H9 (cell line): Measurements from ENCODE around the gene YBEY. TPM values are rescaled to one million over a fixed set of nuclear protein-coding genes. Genes with fewer than 3 reads are reported as not detected.

Experiments
- DNase-seq: peaks from one replicate; pipeline ENCODE4 v3.0.0-alpha.2; 2017
- H2AFZ ChIP-seq: one replicate; pipeline ENCODE4 v1.6.1; 2013; ENCODE audit warnings: mild to moderate bottlenecking, low read length, control low read depth, moderate library complexity
- H2AK5ac ChIP-seq: 2 replicates; pipeline ENCODE4 v1.6.1; 2013; ENCODE audit warnings: low read length, control low read depth, mixed read lengths; ENCODE audit not compliant: insufficient read length
- H2BK120ac ChIP-seq: one replicate; pipeline ENCODE4 v1.6.1; 2013; ENCODE audit warnings: low read depth, mild to moderate bottlenecking, low read length, control low read depth, inconsistent platforms; ENCODE audit not compliant: poor library complexity, severe bottlenecking
- H2BK12ac ChIP-seq: 2 replicates; pipeline ENCODE4 v1.6.1; 2013; ENCODE audit warnings: low read length, control low read depth, mixed read lengths, low read depth; ENCODE audit not compliant: insufficient read length
- H2BK15ac ChIP-seq: 2 replicates; pipeline ENCODE4 v1.6.1; 2013; ENCODE audit warnings: low read depth, low read length, control low read depth
- H2BK20ac ChIP-seq: one replicate; pipeline ENCODE4 v1.6.1; 2013; ENCODE audit warnings: low read depth, mild to moderate bottlenecking, low read length, control low read depth, inconsistent platforms; ENCODE audit not compliant: poor library complexity, severe bottlenecking
- H2BK5ac ChIP-seq: 2 replicates; pipeline ENCODE4 v1.6.1; 2013; ENCODE audit warnings: low read length, control low read depth, mixed read lengths; ENCODE audit not compliant: insufficient read length
- H3K14ac ChIP-seq: 2 replicates; pipeline ENCODE4 v1.6.1; 2013; ENCODE audit warnings: low read length, control low read depth; ENCODE audit not compliant: insufficient read depth
- H3K18ac ChIP-seq: 2 replicates; pipeline ENCODE4 v1.6.1; 2013; ENCODE audit warnings: low read depth, mild to moderate bottlenecking, mixed read lengths, low read length, control low read depth; ENCODE audit not compliant: insufficient read length
- H3K23ac ChIP-seq: 2 replicates; pipeline ENCODE4 v1.6.1; 2013; ENCODE audit warnings: low read length, control low read depth, mixed read lengths, low read depth; ENCODE audit not compliant: insufficient read length
- H3K23me2 ChIP-seq: 2 replicates; pipeline ENCODE4 v1.6.1; 2013; ENCODE audit warnings: low read depth, mild to moderate bottlenecking, mixed read lengths, low read length, control low read depth; ENCODE audit not compliant: insufficient read length, poor library complexity, severe bottlenecking
- H3K27ac ChIP-seq: 2 replicates; pipeline ENCODE4 v1.5.1; 2013; ENCODE audit warnings: low read length, control low read depth, mixed read lengths, low read depth; ENCODE audit not compliant: insufficient read length
- H3K27me3 ChIP-seq: 2 replicates; pipeline ENCODE4 v1.6.1; 2013; ENCODE audit warnings: low read length, control low read depth, inconsistent platforms; ENCODE audit not compliant: insufficient read depth
- H3K4ac ChIP-seq: 2 replicates; pipeline ENCODE4 v1.6.1; 2013; ENCODE audit warnings: low read depth, mild to moderate bottlenecking, control low read depth, inconsistent platforms, low read length, moderate library complexity
- H3K4me1 ChIP-seq: 2 replicates; pipeline ENCODE4 v1.6.1; 2013; ENCODE audit warnings: low read length, control low read depth, inconsistent platforms; ENCODE audit not compliant: insufficient read depth
- H3K4me2 ChIP-seq: 2 replicates; pipeline ENCODE4 v1.6.1; 2013; ENCODE audit warnings: low read length, control low read depth, mixed read lengths; ENCODE audit not compliant: insufficient read length, insufficient read depth
- H3K56ac ChIP-seq: 2 replicates; pipeline ENCODE4 v1.6.1; 2013; ENCODE audit warnings: low read depth, mild to moderate bottlenecking, mixed read lengths, low read length, control low read depth; ENCODE audit not compliant: insufficient read length
- H3K79me1 ChIP-seq: 2 replicates; pipeline ENCODE4 v1.6.1; 2013; ENCODE audit warnings: low read depth, mild to moderate bottlenecking, moderate library complexity, low read length, control low read depth, inconsistent platforms; ENCODE audit not compliant: insufficient read depth, poor library complexity, severe bottlenecking
- H3K79me2 ChIP-seq: 2 replicates; pipeline ENCODE4 v1.6.1; 2013; ENCODE audit warnings: low read length, control low read depth, inconsistent platforms; ENCODE audit not compliant: insufficient read depth
- H3K9ac ChIP-seq: 2 replicates; pipeline ENCODE4 v1.6.1; 2013; ENCODE audit warnings: low read length, control low read depth, mixed read lengths; ENCODE audit not compliant: insufficient read length; ENCODE audit errors: extremely low read depth
- H3K9me3 ChIP-seq: one replicate; pipeline ENCODE4 v1.6.1; 2013; ENCODE audit warnings: low read depth, low read length, inconsistent platforms; ENCODE audit not compliant: control insufficient read depth
- H3T11ph ChIP-seq: one replicate; pipeline ENCODE4 v1.6.1; 2013; ENCODE audit warnings: mild to moderate bottlenecking, low read length, control low read depth, inconsistent platforms
- H4K20me1 ChIP-seq: one replicate; pipeline ENCODE4 v1.6.1; 2013; ENCODE audit not compliant: control insufficient read depth, insufficient read length, insufficient read depth
- H4K5ac ChIP-seq: 2 replicates; pipeline ENCODE4 v1.6.1; 2013; ENCODE audit warnings: low read depth, mild to moderate bottlenecking, mixed read lengths, low read length, control low read depth; ENCODE audit not compliant: insufficient read length
- H4K8ac ChIP-seq: replicated peaks from 2 replicates; pipeline ENCODE4 v1.6.1; 2013; ENCODE audit warnings: low read length, control low read depth, mixed read lengths, low read depth; ENCODE audit not compliant: insufficient read length
- H4K91ac ChIP-seq: 2 replicates; pipeline ENCODE4 v1.6.1; 2013; ENCODE audit warnings: low read depth, mild to moderate bottlenecking, moderate library complexity, mixed read lengths, low read length, control low read depth; ENCODE audit not compliant: insufficient read length
- H3K27ac Mint-ChIP-seq, 3 experiments: 2 replicates in 2 of 3; 3 replicates in 1 of 3; pipeline ENCODE4 v1.8.0; 2020 to 2021; ENCODE audit warnings: mixed read lengths in 3 of 3, mild to moderate bottlenecking in 1 of 3, moderate library complexity in 1 of 3
- H3K27me3 Mint-ChIP-seq: 2 replicates; pipeline ENCODE4 v1.8.0; 2021; ENCODE audit warnings: low read depth, mild to moderate bottlenecking, moderate library complexity, mixed read lengths
- H3K36me3 Mint-ChIP-seq, 3 experiments: 2 replicates in 2 of 3; 3 replicates in 1 of 3; pipeline ENCODE4 v1.8.0; 2020 to 2021; ENCODE audit warnings: low read depth in 3 of 3, mixed read lengths in 3 of 3; ENCODE audit not compliant: insufficient read depth in 1 of 3
- H3K4me1 Mint-ChIP-seq, 2 experiments: 2 replicates each; pipeline ENCODE4 v1.8.0; 2020; ENCODE audit warnings: mixed read lengths in 2 of 2
- H3K4me3 Mint-ChIP-seq, 2 experiments: 2 replicates in 1 of 2; 3 replicates in 1 of 2; pipeline ENCODE4 v1.8.0; 2020 to 2021; ENCODE audit warnings: mild to moderate bottlenecking in 2 of 2, mixed read lengths in 2 of 2, moderate library complexity in 1 of 2
- H3K9me3 Mint-ChIP-seq, 2 experiments: 2 replicates in 1 of 2; 3 replicates in 1 of 2; pipeline ENCODE4 v1.8.0; 2020; ENCODE audit warnings: mild to moderate bottlenecking in 2 of 2, mixed read lengths in 2 of 2, moderate library complexity in 1 of 2
- WGBS: extraction: QIAGEN DNeasy Blood & Tissue Kit; methylation state at CpG from one replicate; pipeline ENCODE4 v1.1.7; 2013; ENCODE audit warnings: missing lambda C conversion rate, low lambda C conversion rate, mixed read lengths; ENCODE audit not compliant: insufficient read length; ENCODE audit errors: extremely low coverage; 5-methylcytosine and 5-hydroxymethylcytosine counted together
- total RNA-seq: library from RNA; stranded (reverse); gene quantifications from 2 replicates; pipeline ENCODE4 v1.2.1, GENCODE V29; 2021
- TF ChIP-seq, protein P1 (sequence below): fragments of 200-600 bp; sonication (generic); conservative IDR thresholded peaks from 3 replicates; pipeline ENCODE4 v1.8.0; 2021; ENCODE audit warnings: antibody characterized with exemption, mild to moderate bottlenecking

Gene YBEY
- total RNA-seq, 1 experiment from 2014 or later: 26.2 TPM

- H3K79me1 ChIP-seq: peaks cover 4% of the 10 kb centered on the region
- no peaks in the 10 kb centered on the region for H3K27me3 ChIP-seq
- no peak overlapping the region for H3T11ph ChIP-seq
- H4K5ac ChIP-seq: no peak overlapping the region
- no peak overlapping the region for H3K27ac ChIP-seq
- no peak overlapping the region for H4K8ac ChIP-seq
- TF ChIP-seq, protein P1, sequence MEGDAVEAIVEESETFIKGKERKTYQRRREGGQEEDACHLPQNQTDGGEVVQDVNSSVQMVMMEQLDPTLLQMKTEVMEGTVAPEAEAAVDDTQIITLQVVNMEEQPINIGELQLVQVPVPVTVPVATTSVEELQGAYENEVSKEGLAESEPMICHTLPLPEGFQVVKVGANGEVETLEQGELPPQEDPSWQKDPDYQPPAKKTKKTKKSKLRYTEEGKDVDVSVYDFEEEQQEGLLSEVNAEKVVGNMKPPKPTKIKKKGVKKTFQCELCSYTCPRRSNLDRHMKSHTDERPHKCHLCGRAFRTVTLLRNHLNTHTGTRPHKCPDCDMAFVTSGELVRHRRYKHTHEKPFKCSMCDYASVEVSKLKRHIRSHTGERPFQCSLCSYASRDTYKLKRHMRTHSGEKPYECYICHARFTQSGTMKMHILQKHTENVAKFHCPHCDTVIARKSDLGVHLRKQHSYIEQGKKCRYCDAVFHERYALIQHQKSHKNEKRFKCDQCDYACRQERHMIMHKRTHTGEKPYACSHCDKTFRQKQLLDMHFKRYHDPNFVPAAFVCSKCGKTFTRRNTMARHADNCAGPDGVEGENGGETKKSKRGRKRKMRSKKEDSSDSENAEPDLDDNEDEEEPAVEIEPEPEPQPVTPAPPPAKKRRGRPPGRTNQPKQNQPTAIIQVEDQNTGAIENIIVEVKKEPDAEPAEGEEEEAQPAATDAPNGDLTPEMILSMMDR: no peak
- Mint-ChIP-seq H3K4me3 (no peak overlapping the region), H3K9me3 (no peaks in the 10 kb centered on the region; a peak in 1 of 5 replicates), H3K27me3 (no peaks in the 10 kb centered on the region), H3K4me1 (no peaks in the 10 kb centered on the region), H3K36me3 (peaks cover 17 to 70% (median 60%) of the 10 kb centered on the region in 3 experiments; a peak in 6 of 7 replicates), H3K27ac (peak overlapping the region in 1 of 3 experiments; percentile 53; a peak in 2 of 7 replicates)
- no peak overlapping the region for H3K14ac ChIP-seq
- no peak overlapping the region for H2BK120ac ChIP-seq
- no CpG with 5 or more reads among the region's 34 CpGs for WGBS
- no peak for DNase-seq
- no peaks in the 10 kb centered on the region for H3K9me3 ChIP-seq
- H3K4me1 ChIP-seq: no peaks in the 10 kb centered on the region
- no peak overlapping the region for H2BK15ac ChIP-seq
- no peak overlapping the region for H3K9ac ChIP-seq
- no peak overlapping the region for H2BK5ac ChIP-seq
- no peak overlapping the region for H3K18ac ChIP-seq
- no peak overlapping the region for H3K56ac ChIP-seq
- no peak overlapping the region for H2AFZ ChIP-seq
- no peaks in the 10 kb centered on the region for H4K20me1 ChIP-seq
- no peak overlapping the region for H2BK20ac ChIP-seq
- H3K79me2 ChIP-seq: no peaks in the 10 kb centered on the region
- no peak overlapping the region for H3K23ac ChIP-seq
- no peak overlapping the region for H4K91ac ChIP-seq
- no peak overlapping the region for H2AK5ac ChIP-seq
- H3K4ac ChIP-seq: no peak overlapping the region
- H3K4me2 ChIP-seq: no peak overlapping the region
- no peaks in the 10 kb centered on the region for H3K23me2 ChIP-seq
- no peak overlapping the region for H2BK12ac ChIP-seq
These were observed 60.4 kb downstream of the YBEY start for GRCh38 chr21:46346296-46347202.
